Astrocyte (in vitro differentiated cells and primary cell): Measurements from ENCODE around the gene LAMB1. TPM values are rescaled to one million over a fixed set of nuclear protein-coding genes. Genes with fewer than 3 reads are reported as not detected.
A peak's percentile ranks its signal among the peaks of the same experiment; 100 is the strongest.

Experiments used
- DNase-seq: peaks from one replicate; pipeline ENCODE4 v3.0.0-alpha.2; 2010; ENCODE audit warnings: low read depth
- FAIRE-seq: peaks from 2 replicates; lab custom pipeline; 2011; peaks lifted over from hg19 to GRCh38; lab: Jason Lieb, UNC
- H2AFZ ChIP-seq: 2 replicates; pipeline ENCODE4 v1.6.0; 2012; ENCODE audit warnings: low read depth, low read length, inconsistent platforms
- H3K27ac ChIP-seq: 2 replicates; pipeline ENCODE4 v1.5.1; 2011; ENCODE audit warnings: low read depth, low read length, inconsistent platforms
- H3K27me3 ChIP-seq: 2 replicates; pipeline ENCODE4 v1.6.0; 2011; ENCODE audit warnings: low read length, inconsistent platforms; ENCODE audit not compliant: insufficient read depth
- H3K36me3 ChIP-seq: 2 replicates; pipeline ENCODE4 v1.5.1; 2011; ENCODE audit warnings: low read length, inconsistent platforms; ENCODE audit not compliant: insufficient read depth
- H3K4me1 ChIP-seq: 2 replicates; pipeline ENCODE4 v1.5.1; 2011; ENCODE audit warnings: low read length, inconsistent platforms; ENCODE audit not compliant: insufficient read depth
- H3K4me2 ChIP-seq: 2 replicates; pipeline ENCODE4 v1.6.0; 2012; ENCODE audit warnings: low read length, inconsistent platforms
- H3K4me3 ChIP-seq: 2 replicates; pipeline ENCODE4 v1.5.1; 2011; ENCODE audit warnings: low read depth, mild to moderate bottlenecking, low read length, inconsistent platforms; ENCODE audit not compliant: insufficient read depth
- H3K79me2 ChIP-seq: 2 replicates; pipeline ENCODE4 v1.6.0; 2012; ENCODE audit warnings: mild to moderate bottlenecking, low read length, inconsistent platforms; ENCODE audit not compliant: insufficient read depth
- H3K9ac ChIP-seq: 2 replicates; pipeline ENCODE4 v1.6.0; 2012; ENCODE audit warnings: mild to moderate bottlenecking, low read length, inconsistent platforms
- H3K9me3 ChIP-seq: 2 replicates; pipeline ENCODE4 v1.5.1; 2012; ENCODE audit warnings: low read depth, mild to moderate bottlenecking, low read length, inconsistent platforms; ENCODE audit not compliant: insufficient read depth
- H4K20me1 ChIP-seq: 2 replicates; pipeline ENCODE4 v1.6.0; 2012; ENCODE audit warnings: low read length, inconsistent platforms; ENCODE audit not compliant: insufficient read depth
- H3K27ac Mint-ChIP-seq: one replicate; pipeline ENCODE4 v1.8.0; 2021; ENCODE audit warnings: mild to moderate bottlenecking, mixed read lengths; ENCODE audit not compliant: unreplicated experiment
- H3K27me3 Mint-ChIP-seq: one replicate; pipeline ENCODE4 v1.8.0; 2021; ENCODE audit warnings: low read depth, mixed read lengths; ENCODE audit not compliant: unreplicated experiment
- H3K36me3 Mint-ChIP-seq: one replicate; pipeline ENCODE4 v1.8.0; 2021; ENCODE audit warnings: low read depth, mixed read lengths; ENCODE audit not compliant: unreplicated experiment
- H3K4me1 Mint-ChIP-seq: one replicate; pipeline ENCODE4 v1.8.0; 2021; ENCODE audit warnings: low read depth, mixed read lengths; ENCODE audit not compliant: unreplicated experiment
- H3K4me3 Mint-ChIP-seq: one replicate; pipeline ENCODE4 v1.8.0; 2021; ENCODE audit warnings: mild to moderate bottlenecking, moderate library complexity, mixed read lengths; ENCODE audit not compliant: unreplicated experiment
- H3K9me3 Mint-ChIP-seq: one replicate; pipeline ENCODE4 v1.8.0; 2021; ENCODE audit warnings: mild to moderate bottlenecking, mixed read lengths; ENCODE audit not compliant: unreplicated experiment
- CTCF ChIP-seq: IDR thresholded peaks from 2 replicates; pipeline ENCODE4 v1.5.1; 2011; ENCODE audit warnings: low read depth, mild to moderate bottlenecking, inconsistent platforms, low read length, moderate library complexity; ENCODE audit not compliant: insufficient read depth
- EZH2 ChIP-seq: IDR thresholded peaks from 2 replicates; pipeline ENCODE4 v1.6.1; 2012; ENCODE audit warnings: mild to moderate bottlenecking, low read length, inconsistent platforms; ENCODE audit not compliant: insufficient read depth
- total RNA-seq: library from RNA; stranded (reverse); gene quantifications from 2 replicates; pipeline ENCODE4 v1.2.1, GENCODE V29; 2021

Gene LAMB1
- total RNA-seq, 1 donor from 2014 or later = 403 TPM

DNA sequence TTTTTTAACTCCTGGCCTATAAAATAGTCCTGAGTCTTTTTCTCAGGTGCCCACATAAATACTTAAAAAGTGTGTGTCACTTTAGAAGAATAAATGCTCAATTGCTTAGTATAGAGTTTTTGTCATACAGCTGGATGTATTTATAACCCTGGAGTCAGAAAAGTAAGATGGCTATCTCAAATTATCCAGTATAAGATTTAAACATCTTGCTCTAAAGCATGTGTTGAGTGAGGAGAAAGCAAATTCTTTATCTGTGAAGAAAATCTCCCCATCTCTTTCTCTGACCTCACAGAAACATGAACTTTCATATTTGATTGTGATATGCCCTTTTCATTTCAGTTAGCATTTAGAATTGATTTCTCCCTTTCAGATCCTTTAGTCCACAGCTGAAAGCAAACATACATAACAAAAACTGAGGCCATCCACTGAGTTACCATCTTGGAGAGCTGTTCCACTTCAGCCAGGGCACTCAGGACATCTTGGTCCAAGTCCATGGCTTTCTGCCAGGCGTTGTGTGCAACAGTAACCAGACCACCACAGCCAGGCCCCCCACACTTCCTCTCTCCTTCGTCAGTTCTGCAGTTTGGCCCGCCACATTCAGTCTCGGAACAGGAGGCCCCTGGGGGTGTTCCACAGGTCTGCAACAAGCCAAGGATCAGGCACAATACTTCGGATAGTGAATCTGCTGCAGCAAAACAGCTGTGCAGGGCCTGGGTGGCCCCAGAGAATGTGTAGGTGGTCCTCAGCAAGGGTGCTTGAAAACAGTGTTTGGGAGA is 71.0 kb downstream of the LAMB1 start:
- H3K27me3 Mint-ChIP-seq = no peaks in the 10 kb centered on the region
- no peaks in the 10 kb centered on the region for H3K27me3 ChIP-seq
- peaks cover 32% of the 10 kb centered on the region for H4K20me1 ChIP-seq
- H3K36me3 ChIP-seq = peaks cover 91% of the 10 kb centered on the region
- no peak overlapping the region for H3K4me2 ChIP-seq
- FAIRE-seq = peak; percentile 26
- no peak overlapping the region for H3K4me3 Mint-ChIP-seq
- H3K27ac ChIP-seq = no peak overlapping the region
- H3K27ac Mint-ChIP-seq = no peak overlapping the region
- no peak for DNase-seq
- no peaks in the 10 kb centered on the region for H3K9me3 ChIP-seq
- TF ChIP-seq CTCF (no peak), EZH2 (no peak)
- no peaks in the 10 kb centered on the region for H3K9me3 Mint-ChIP-seq
- peaks cover 35% of the 10 kb centered on the region for H3K4me1 Mint-ChIP-seq
- H2AFZ ChIP-seq = no peak overlapping the region
- H3K79me2 ChIP-seq = peaks cover 43% of the 10 kb centered on the region
- H3K4me3 ChIP-seq = no peak overlapping the region
- H3K4me1 ChIP-seq = peaks cover 36% of the 10 kb centered on the region
- no peak overlapping the region for H3K9ac ChIP-seq
- H3K36me3 Mint-ChIP-seq = peaks cover 19% of the 10 kb centered on the region

DNA sequence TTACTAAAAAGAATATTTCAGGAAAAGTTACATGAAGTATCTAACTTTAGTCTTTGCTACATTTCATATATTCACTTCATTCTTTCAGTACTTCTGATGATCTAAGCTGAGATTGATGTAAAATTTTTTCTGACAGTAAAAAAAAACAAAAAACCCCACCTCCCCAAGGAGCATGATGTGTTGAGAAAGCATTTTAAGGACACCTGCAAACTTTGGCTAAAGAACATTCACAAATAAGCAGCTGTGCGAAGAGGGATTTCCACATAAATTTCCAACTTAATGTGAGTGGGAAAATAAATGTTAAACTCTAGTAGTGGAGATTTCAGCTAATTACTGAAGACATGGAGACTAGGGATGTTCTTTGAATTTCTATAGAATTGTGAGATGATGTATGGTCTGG is 76.5 kb downstream of the LAMB1 start:
- H3K36me3 Mint-ChIP-seq = peaks cover 14% of the 10 kb centered on the region
- Histone ChIP-seq H3K4me2 (no peak overlapping the region), H3K4me1 (no peaks in the 10 kb centered on the region), H3K79me2 (peaks cover 15% of the 10 kb centered on the region), H3K36me3 (peaks cover 90% of the 10 kb centered on the region), H3K9me3 (no peaks in the 10 kb centered on the region), H4K20me1 (peaks cover 39% of the 10 kb centered on the region), H3K27ac (no peak overlapping the region), H3K4me3 (no peak overlapping the region), H3K27me3 (no peaks in the 10 kb centered on the region), H2AFZ (no peak overlapping the region), H3K9ac (no peak overlapping the region)
- FAIRE-seq (no peak), DNase-seq (no peak)
- H3K4me1 Mint-ChIP-seq = peaks cover 26% of the 10 kb centered on the region
- no peaks in the 10 kb centered on the region for H3K9me3 Mint-ChIP-seq
- no peak overlapping the region for H3K4me3 Mint-ChIP-seq
- TF ChIP-seq EZH2 (no peak), CTCF (no peak)
- no peak overlapping the region for H3K27ac Mint-ChIP-seq
- no peaks in the 10 kb centered on the region for H3K27me3 Mint-ChIP-seq
